Measurements from ENCODE around the gene OIT3.

DNA sequence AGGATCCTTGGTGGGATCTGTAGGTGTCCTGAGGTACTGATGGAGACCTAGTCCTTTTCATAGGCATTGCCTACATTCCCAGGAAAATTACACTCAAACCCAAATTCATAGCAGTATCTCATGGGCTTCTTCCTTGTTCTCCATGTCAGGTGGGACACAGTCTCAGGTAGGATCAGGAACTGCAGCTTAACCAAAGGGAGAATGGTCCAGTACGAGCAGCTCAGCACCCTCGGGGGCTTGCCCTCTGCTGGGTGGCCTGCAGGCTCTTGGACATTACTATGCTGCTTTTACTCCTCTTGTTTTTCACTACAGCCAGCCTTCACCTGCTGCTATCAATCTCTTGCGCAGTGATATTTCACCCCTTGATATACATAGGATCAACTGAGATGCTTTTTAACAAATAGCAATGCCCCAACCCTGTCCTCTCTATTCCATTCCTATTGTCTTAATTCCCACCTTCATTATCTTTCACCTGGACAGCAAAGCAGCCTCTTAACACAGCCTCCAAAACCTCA lies 32.5 kb downstream of the OIT3 start:
- TF ChIP-seq EZH2 (IDR thresholded peaks at IDR 0.05; ENCODE audit: borderline replicate concordance, insufficient read depth, low read length, poor library complexity, severe bottlenecking) = no peak
- TF ChIP-seq, protein P1, sequence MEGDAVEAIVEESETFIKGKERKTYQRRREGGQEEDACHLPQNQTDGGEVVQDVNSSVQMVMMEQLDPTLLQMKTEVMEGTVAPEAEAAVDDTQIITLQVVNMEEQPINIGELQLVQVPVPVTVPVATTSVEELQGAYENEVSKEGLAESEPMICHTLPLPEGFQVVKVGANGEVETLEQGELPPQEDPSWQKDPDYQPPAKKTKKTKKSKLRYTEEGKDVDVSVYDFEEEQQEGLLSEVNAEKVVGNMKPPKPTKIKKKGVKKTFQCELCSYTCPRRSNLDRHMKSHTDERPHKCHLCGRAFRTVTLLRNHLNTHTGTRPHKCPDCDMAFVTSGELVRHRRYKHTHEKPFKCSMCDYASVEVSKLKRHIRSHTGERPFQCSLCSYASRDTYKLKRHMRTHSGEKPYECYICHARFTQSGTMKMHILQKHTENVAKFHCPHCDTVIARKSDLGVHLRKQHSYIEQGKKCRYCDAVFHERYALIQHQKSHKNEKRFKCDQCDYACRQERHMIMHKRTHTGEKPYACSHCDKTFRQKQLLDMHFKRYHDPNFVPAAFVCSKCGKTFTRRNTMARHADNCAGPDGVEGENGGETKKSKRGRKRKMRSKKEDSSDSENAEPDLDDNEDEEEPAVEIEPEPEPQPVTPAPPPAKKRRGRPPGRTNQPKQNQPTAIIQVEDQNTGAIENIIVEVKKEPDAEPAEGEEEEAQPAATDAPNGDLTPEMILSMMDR (IDR thresholded peaks at IDR 0.05; ENCODE audit: poor library complexity, severe bottlenecking) = no peak
- no peak for TF ChIP-seq TAF1 (IDR thresholded peaks at IDR 0.05; ENCODE audit: low read depth)
- TF ChIP-seq, protein P2, sequence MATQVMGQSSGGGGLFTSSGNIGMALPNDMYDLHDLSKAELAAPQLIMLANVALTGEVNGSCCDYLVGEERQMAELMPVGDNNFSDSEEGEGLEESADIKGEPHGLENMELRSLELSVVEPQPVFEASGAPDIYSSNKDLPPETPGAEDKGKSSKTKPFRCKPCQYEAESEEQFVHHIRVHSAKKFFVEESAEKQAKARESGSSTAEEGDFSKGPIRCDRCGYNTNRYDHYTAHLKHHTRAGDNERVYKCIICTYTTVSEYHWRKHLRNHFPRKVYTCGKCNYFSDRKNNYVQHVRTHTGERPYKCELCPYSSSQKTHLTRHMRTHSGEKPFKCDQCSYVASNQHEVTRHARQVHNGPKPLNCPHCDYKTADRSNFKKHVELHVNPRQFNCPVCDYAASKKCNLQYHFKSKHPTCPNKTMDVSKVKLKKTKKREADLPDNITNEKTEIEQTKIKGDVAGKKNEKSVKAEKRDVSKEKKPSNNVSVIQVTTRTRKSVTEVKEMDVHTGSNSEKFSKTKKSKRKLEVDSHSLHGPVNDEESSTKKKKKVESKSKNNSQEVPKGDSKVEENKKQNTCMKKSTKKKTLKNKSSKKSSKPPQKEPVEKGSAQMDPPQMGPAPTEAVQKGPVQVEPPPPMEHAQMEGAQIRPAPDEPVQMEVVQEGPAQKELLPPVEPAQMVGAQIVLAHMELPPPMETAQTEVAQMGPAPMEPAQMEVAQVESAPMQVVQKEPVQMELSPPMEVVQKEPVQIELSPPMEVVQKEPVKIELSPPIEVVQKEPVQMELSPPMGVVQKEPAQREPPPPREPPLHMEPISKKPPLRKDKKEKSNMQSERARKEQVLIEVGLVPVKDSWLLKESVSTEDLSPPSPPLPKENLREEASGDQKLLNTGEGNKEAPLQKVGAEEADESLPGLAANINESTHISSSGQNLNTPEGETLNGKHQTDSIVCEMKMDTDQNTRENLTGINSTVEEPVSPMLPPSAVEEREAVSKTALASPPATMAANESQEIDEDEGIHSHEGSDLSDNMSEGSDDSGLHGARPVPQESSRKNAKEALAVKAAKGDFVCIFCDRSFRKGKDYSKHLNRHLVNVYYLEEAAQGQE (IDR thresholded peaks at IDR 0.05; ENCODE audit: borderline replicate concordance) = no peak
- TF ChIP-seq EP300 (conservative IDR thresholded peaks at IDR 0.05; ENCODE audit: poor library complexity, severe bottlenecking) = no peak
- TF ChIP-seq POLR2AphosphoS5 (IDR thresholded peaks at IDR 0.05) = no peak
- no peak for TF ChIP-seq RAD21 (conservative IDR thresholded peaks at IDR 0.05)
- no peak for TF ChIP-seq SMC3 (conservative IDR thresholded peaks at IDR 0.05; ENCODE audit: poor library complexity)
